Natural killer cell (primary cell): ENCODE data around the gene SIGLEC5. TPM values are rescaled to one million over a fixed set of nuclear protein-coding genes. Genes with fewer than 3 reads are reported as not detected.

Source experiments
- ATAC-seq, 3 donors: fragments of 150-1000 bp in 2 of 3; fragments of 200-7000 bp in 1 of 3; cut with Tn5 transposase; 1 replicate in 1 of 3; 2 replicates in 2 of 3; pipeline ENCODE4 v1.10.0; 2021; ENCODE audit warnings: mild to moderate bottlenecking in 2 of 3, moderate library complexity in 2 of 3
- DNase-seq, 2 donors: peaks; one replicate each; pipeline versions ENCODE4 v3.0.0 to v3.0.0-alpha.2; 2013 to 2021; ENCODE audit warnings: mixed read lengths in 1 of 2
- H3K27ac ChIP-seq: one replicate; pipeline ENCODE4 v1.5.1; 2013; ENCODE audit warnings: mild to moderate bottlenecking, low read length
- H3K27me3 ChIP-seq: one replicate; pipeline ENCODE4 v1.6.1; 2013; ENCODE audit warnings: low read length; ENCODE audit not compliant: control insufficient read depth, insufficient read depth
- H3K36me3 ChIP-seq: one replicate; pipeline ENCODE4 v1.6.1; 2013; ENCODE audit warnings: low read length; ENCODE audit not compliant: control insufficient read depth, insufficient read depth
- H3K4me1 ChIP-seq: one replicate; pipeline ENCODE4 v1.6.1; 2013; ENCODE audit warnings: low read length; ENCODE audit not compliant: control insufficient read depth, insufficient read depth
- H3K4me3 ChIP-seq: one replicate; pipeline ENCODE4 v1.5.1; 2013; ENCODE audit warnings: low read length
- H3K9me3 ChIP-seq: one replicate; pipeline ENCODE4 v1.6.1; 2013; ENCODE audit warnings: low read length; ENCODE audit not compliant: control insufficient read depth, insufficient read depth
- H3K27ac Mint-ChIP-seq, 2 donors: one replicate each; pipeline ENCODE4 v1.8.0; 2022; ENCODE audit warnings: mild to moderate bottlenecking in 2 of 2, mixed read lengths in 2 of 2, moderate library complexity in 1 of 2
- H3K27me3 Mint-ChIP-seq, 2 donors: one replicate each; pipeline ENCODE4 v1.8.0; 2022; ENCODE audit warnings: low read depth in 2 of 2, mixed read lengths in 2 of 2
- H3K36me3 Mint-ChIP-seq: one replicate; pipeline ENCODE4 v1.8.0; 2022; ENCODE audit warnings: mixed read lengths
- H3K4me1 Mint-ChIP-seq, 2 donors: one replicate each; pipeline ENCODE4 v1.8.0; 2022; ENCODE audit warnings: mixed read lengths in 2 of 2
- H3K4me3 Mint-ChIP-seq: one replicate; pipeline ENCODE4 v1.8.0; 2022; ENCODE audit warnings: mild to moderate bottlenecking, moderate library complexity, mixed read lengths
- H3K9me3 Mint-ChIP-seq, 2 donors: one replicate each; pipeline ENCODE4 v1.8.0; 2022; ENCODE audit warnings: mixed read lengths in 2 of 2
- WGBS: methylation state at CpG from one replicate; pipeline ENCODE4 v1.1.7; 2013; ENCODE audit warnings: missing lambda C conversion rate; ENCODE audit not compliant: insufficient coverage; 5-methylcytosine and 5-hydroxymethylcytosine counted together
- intact Hi-C: fragments of 100-400 bp; cut with micrococcal nuclease; formaldehyde crosslinking; loops from one replicate; pipeline ENCODE4 v1.14.2; 2022
- total RNA-seq, 4 donors: library from RNA; stranded (reverse); fragments of 120-200 nt in 1 of 4; gene quantifications; one replicate each; pipeline versions ENCODE4 v1.2.3 to v1.2.4, GENCODE V29; 2013 to 2022
- TF ChIP-seq, protein P1 (sequence below): fragments of 200-600 bp; IDR thresholded peaks from one replicate; pipeline ENCODE4 v1.8.0; 2022; ENCODE audit warnings: antibody characterized with exemption

SIGLEC5 gene
- total RNA-seq, 3 donors from 2014 or later (not counting 1 experiment from before 2014, with no cell fraction given) = 0.54 to 1.0 (median 0.90) TPM

- no peak overlapping the region for H3K27ac Mint-ChIP-seq
- Histone ChIP-seq H3K4me3 (no peak overlapping the region), H3K27ac (no peak overlapping the region), H3K4me1 (peaks cover 12% of the 10 kb centered on the region), H3K36me3 (no peaks in the 10 kb centered on the region), H3K9me3 (no peaks in the 10 kb centered on the region), H3K27me3 (no peaks in the 10 kb centered on the region)
- H3K4me3 Mint-ChIP-seq = no peak overlapping the region
- intact Hi-C loops = no loop called here
- no peak for ATAC-seq
- H3K9me3 Mint-ChIP-seq = no peaks in the 10 kb centered on the region
- WGBS = 20% methylated on average over 5 of the region's 6 CpGs
- TF ChIP-seq, protein P1, sequence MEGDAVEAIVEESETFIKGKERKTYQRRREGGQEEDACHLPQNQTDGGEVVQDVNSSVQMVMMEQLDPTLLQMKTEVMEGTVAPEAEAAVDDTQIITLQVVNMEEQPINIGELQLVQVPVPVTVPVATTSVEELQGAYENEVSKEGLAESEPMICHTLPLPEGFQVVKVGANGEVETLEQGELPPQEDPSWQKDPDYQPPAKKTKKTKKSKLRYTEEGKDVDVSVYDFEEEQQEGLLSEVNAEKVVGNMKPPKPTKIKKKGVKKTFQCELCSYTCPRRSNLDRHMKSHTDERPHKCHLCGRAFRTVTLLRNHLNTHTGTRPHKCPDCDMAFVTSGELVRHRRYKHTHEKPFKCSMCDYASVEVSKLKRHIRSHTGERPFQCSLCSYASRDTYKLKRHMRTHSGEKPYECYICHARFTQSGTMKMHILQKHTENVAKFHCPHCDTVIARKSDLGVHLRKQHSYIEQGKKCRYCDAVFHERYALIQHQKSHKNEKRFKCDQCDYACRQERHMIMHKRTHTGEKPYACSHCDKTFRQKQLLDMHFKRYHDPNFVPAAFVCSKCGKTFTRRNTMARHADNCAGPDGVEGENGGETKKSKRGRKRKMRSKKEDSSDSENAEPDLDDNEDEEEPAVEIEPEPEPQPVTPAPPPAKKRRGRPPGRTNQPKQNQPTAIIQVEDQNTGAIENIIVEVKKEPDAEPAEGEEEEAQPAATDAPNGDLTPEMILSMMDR = no peak
- H3K4me1 Mint-ChIP-seq = peaks cover 0 to 5% of the 10 kb centered on the region in 2 donors
- H3K27me3 Mint-ChIP-seq = peaks cover 32 to 52% of the 10 kb centered on the region in 2 donors
- no peaks in the 10 kb centered on the region for H3K36me3 Mint-ChIP-seq
- no peak for DNase-seq
Measured at GRCh38 chr19:51564791-51565190, 65.4 kb downstream of the SIGLEC5 start.

Other genes starting within 250 kb of the SIGLEC5 start
- 10 to 100 TPM in 1 of 3 donors, 1 to 10 TPM in 2; 5.9 to 10.3 (median 8.5) TPM for gene LIM2, start 242.4 kb downstream of the SIGLEC5 start, total RNA-seq
- gene C19orf84, start 239.8 kb downstream of the SIGLEC5 start, total RNA-seq = 1 to 10 TPM; 1.4 to 3.6 (median 1.7) TPM
- 10 to 100 TPM in 1 of 3 donors, 1 to 10 TPM in 2; 1.7 to 28.9 (median 6.6) TPM for gene SIGLEC10, start 212.8 kb downstream of the SIGLEC5 start, total RNA-seq
- gene SIGLEC8, start 171.9 kb downstream of the SIGLEC5 start, total RNA-seq = not detected
- not detected for gene CEACAM18, start 151.9 kb downstream of the SIGLEC5 start, total RNA-seq
- gene SIGLEC12, start 128.6 kb downstream of the SIGLEC5 start, total RNA-seq = under 1 TPM in 2 of 3 donors, not detected in 1; 0.50 to 0.57 TPM
- 1 to 10 TPM in 1 of 3 donors, under 1 TPM in 2; 0.25 to 2.4 (median 0.59) TPM for gene SIGLEC6, start 98.7 kb downstream of the SIGLEC5 start, total RNA-seq
- gene ZNF175, start 59.1 kb downstream of the SIGLEC5 start, total RNA-seq = 1 to 10 TPM; 3.4 to 4.8 (median 4.0) TPM
- gene SIGLEC14, start 16.4 kb upstream of the SIGLEC5 start, total RNA-seq = 1 to 10 TPM; 2.7 to 4.9 (median 2.9) TPM
- 1 to 10 TPM; 2.2 to 9.4 (median 3.7) TPM for gene SPACA6, start 62.9 kb upstream of the SIGLEC5 start, total RNA-seq
- gene HAS1, start 93.6 kb upstream of the SIGLEC5 start, total RNA-seq = not detected
- 10 to 100 TPM in 1 of 3 donors, 1 to 10 TPM in 2; 3.4 to 20.2 (median 6.4) TPM for gene FPR1, start 121.5 kb upstream of the SIGLEC5 start, total RNA-seq
- 1 to 10 TPM in 1 of 3 donors, under 1 TPM in 2; 0.28 to 2.1 (median 0.59) TPM for gene FPR2, start 130.8 kb upstream of the SIGLEC5 start, total RNA-seq
- under 1 TPM in 1 of 3 donors, not detected in 2; 0.28 TPM for gene FPR3, start 164.8 kb upstream of the SIGLEC5 start, total RNA-seq